HG03460 (cell line): Measurements from ENCODE around the gene PRCC.

ENCODE experiments used
- ATAC-seq: cut with Tn5 transposase; IDR thresholded peaks from one replicate; pipeline ENCODE4 v1.9.1; 2021; ENCODE audit not compliant: unreplicated experiment

The PRCC gene

DNA sequence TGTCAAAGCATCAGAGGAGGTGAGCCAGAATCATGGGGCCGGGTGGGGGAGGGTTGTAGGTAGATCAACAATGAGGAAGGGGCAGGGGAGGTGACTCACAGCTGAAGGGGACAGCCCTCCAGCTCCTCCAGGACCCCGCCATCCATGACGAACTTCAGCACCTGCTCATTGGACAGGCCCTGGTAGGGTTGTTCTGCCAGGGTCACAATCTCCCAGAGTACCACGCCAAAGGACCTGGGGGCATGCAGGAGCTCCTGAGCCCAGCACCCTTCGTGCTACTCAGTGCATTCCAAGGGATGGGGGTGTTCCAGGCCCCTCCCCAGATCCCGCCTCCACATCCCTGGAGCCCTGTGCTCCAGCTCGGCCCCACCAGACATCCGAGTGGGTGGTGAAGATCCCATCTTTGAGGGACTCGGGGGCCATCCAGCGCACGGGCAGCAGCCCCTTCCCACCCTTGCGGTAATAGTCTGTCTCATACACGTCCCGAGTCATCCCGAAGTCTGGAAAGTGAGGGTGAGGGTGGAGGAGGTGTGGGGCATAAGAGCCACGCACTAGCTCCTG, 74.0 kb downstream of the PRCC start:
- ATAC-seq, result no peak

DNA sequence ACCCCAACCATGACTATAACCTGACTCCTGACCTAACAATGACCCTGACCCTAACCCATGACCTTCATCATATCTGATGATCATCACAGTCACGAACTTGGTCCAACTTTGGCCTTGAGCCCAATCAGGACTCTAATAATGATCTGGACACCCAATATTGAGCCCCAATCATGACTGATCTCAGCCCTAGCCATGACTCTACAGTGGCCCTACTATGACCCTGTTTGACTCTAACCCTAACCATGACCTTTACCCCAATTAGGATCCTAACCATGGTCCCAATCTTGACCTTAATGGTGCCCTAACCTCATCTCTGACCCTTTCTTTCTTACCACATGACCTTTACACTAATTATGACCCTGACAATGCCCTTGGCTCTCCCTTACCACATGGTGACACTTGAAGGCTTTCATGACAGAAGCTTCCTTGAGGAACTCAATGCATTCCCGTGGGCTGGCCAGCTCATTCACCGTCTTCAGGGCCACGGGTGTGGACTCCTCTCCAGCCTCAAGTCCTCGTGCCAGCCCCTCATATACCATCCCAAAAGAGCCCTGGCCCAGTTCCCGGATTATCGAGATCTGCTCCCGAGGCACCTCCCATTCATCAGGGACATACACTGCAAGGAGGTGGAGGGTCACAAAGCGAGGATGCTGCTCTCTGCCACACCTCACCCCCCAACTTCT, 75.4 kb downstream of the PRCC start:
- ATAC-seq, result no peak

GRCh38 chr1:156844102-156844501, 76.8 kb downstream of the PRCC start:
- no peak for ATAC-seq

DNA sequence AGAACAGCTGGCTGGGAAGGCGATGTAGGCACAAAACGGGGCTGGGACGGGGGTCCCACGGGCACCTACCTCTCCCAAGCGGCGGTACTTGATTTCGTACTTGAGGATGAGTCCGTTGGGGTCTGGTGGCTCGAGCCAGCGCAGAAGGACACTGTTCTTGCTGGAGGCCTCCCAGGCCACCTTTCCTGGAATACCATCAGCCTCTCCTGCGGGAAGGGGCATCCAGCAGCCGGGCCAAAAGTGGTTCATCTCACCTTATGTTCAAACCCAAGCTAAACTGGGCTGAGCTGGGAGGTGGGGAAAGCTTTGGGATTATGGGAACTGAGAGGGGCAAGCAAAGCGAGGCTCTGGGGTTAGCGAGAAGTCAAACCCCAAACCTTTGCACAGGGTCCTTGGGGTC, 77.3 kb downstream of the PRCC start:
- no peak for ATAC-seq

- ATAC-seq, result no peak
Measured at GRCh38 chr1:156845055-156845952, 78.0 kb downstream of the PRCC start.

- ATAC-seq, result no peak
Measured at GRCh38 chr1:156845953-156846545, 78.7 kb downstream of the PRCC start.

DNA sequence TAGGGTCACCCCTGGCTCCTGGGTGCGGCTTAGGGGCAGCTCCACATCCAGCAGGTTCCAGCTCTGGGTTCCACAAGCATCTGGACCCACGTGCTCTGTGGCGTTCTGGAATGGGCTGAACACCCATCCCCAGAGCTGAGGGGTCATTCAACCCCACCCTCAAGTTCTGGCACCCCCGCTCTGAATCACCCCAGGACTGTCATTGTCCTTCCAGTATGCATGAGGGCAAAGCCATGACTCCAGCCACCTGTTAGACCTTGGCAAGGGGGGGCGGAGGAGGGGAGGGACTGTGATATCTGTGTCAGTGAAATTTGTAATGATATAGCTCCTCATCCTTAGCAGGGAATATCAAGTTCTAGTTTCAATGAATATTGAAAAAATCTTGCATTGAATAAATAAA, 79.3 kb downstream of the PRCC start:
- no peak for ATAC-seq

- no peak for ATAC-seq
Measured at GRCh38 chr1:156847591-156848460, 80.5 kb downstream of the PRCC start.

DNA sequence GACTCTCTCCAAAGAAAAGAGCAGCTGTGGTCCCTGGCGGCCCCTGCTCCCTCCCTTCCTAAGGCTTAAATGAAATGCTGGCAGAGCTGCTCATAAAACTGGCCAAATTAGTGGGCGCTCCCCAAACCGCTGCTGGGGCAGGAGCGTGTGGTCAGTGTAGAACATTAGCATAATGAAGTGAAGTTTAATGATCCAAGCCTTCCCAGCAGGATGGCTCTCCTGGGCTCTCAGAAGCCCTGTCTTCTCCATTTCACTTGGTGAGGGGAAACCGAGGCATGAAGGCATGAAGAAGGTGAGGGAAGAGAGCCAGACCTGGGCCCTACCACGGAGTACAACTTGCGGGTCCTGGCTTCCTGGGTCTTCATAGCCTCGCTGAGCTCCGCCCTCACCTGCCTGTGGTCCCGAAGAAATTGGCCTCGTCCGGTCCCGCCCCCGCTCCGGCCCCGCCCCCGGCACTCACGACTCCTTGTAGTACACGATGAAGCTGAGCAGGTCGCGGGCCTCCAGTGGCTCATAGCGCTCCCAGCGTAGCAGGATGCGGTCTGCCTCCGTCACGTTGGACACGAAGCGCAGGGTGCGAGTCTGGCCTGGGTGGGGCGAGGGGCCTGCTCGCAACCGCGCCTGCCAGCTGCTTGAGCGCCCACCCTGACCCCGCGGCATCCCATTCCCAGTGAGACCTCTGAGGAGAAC, 81.3 kb downstream of the PRCC start:
- no peak for ATAC-seq

DNA sequence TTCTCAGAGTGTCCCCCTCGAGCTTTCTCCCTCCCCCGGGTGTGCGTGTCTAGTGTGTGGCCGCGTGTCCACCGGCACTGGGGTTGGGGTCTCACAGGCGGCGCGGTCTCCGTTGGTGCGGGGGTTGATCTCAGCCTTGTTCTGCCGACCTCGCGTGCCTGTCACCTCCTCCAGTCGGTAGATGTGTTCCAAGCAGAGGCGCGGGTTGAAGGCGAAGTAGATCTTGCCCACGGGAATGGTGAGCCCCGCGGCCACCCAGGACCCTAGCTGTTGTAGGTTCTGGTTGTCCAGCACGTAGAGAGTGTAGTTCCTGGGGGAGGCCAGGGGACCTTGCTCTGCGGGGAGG, 81.8 kb downstream of the PRCC start:
- ATAC-seq, result no peak
